ENCODE data around the gene FOXD3.
"Not testable (repeated sequence)": the region's sequence is repeated elsewhere in the genome, so short reads cannot be mapped to it uniquely, and the experiment has no call there.

Gene FOXD3

DNA sequence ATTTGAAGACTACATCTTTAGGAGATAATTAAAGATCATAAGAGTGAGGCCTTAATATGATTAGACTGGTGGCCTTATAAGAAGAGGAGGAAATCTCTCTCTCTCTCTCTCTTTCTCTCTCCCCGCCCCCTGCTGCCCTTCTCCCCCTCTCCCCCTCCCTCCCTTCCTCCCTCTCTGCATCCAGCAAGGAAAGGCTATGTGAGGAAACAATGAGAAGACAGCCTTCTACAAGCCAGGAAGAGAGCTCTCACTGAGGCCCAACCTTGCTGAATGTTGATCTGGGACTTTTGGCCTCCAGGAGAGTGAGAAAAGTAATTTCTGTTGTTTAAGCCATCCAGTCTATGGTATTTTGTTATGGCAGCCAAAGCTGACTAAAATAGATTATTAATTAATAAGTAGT, 21.6 kb downstream of the FOXD3 start:
- Histone ChIP-seq H2AK5ac (ENCODE audit: low read length) (no peak overlapping the region), H4K8ac (ENCODE audit: low read depth, low read length) (no peak overlapping the region), H3K4me3 (ENCODE audit: low read depth, low read length) (no peak overlapping the region), H3K79me1 (ENCODE audit: low read length) (no peaks in the 10 kb centered on the region), H3K18ac (ENCODE audit: low read length) (no peak overlapping the region), H2BK12ac (ENCODE audit: low read length) (no peak overlapping the region), H3K14ac (ENCODE audit: low read length) (no peak overlapping the region), H3K36me3 (ENCODE audit: control insufficient read depth in 1 of 2, insufficient read depth in 2 of 2, low read length in 2 of 2) (no peaks in the 10 kb centered on the region), H3K4me1 (ENCODE audit: control insufficient read depth in 1 of 2, insufficient read depth in 2 of 2, low read length in 2 of 2) (no peaks in the 10 kb centered on the region), H3K4ac (ENCODE audit: low read depth, low read length) (no peak overlapping the region), H3K4me2 (ENCODE audit: low read length) (no peak overlapping the region), H3K9me3 (ENCODE audit: insufficient read depth, low read depth, low read length) (no peaks in the 10 kb centered on the region), H2BK120ac (ENCODE audit: insufficient read depth, low read length, poor library complexity) (no peak overlapping the region), H4K91ac (ENCODE audit: low read depth, low read length) (no peak overlapping the region), H4K12ac (ENCODE audit: low read depth, low read length) (no peak overlapping the region), H2BK5ac (ENCODE audit: low read depth, low read length, poor library complexity) (no peak overlapping the region), H3K79me2 (ENCODE audit: control insufficient read depth, insufficient read depth, low read length, poor library complexity) (no peaks in the 10 kb centered on the region), H3K27me3 (ENCODE audit: insufficient read depth, low read length) (no peaks in the 10 kb centered on the region), H3K27ac (ENCODE audit: low read depth, low read length) (no peak overlapping the region), H3K23ac (ENCODE audit: low read length) (no peak overlapping the region), H3K9ac (ENCODE audit: low read length) (no peak overlapping the region), H2AFZ (ENCODE audit: insufficient read depth, low read length, poor library complexity) (no peak overlapping the region)
- WGBS (ENCODE audit: extremely low coverage, insufficient coverage, insufficient read length), result no CpG with 5 or more reads among the region's 1 CpG
- no peak for DNase-seq

DNA sequence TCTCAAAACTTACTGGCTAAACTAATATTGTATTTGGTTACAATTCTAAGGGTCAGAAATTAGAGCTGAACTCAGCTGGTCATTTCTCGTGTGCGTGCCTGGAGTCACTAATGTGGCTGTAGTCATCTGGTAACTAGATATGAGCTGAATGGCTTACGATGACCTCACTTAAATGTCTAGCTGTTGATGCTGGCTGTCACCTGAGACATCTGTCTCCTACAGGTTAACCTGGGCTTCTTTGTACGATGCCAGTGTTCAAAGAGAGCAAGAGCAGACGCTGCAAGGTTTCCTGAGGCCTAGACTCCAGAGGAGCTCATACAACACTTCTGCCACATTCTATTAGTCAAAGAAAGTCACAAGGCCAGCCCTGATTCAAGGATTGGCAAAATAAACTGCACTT, 28.0 kb downstream of the FOXD3 start:
- Histone ChIP-seq H3K14ac (ENCODE audit: low read length) (no peak overlapping the region), H3K18ac (ENCODE audit: low read length) (no peak overlapping the region), H3K4me1 (ENCODE audit: control insufficient read depth in 1 of 2, insufficient read depth in 2 of 2, low read length in 2 of 2) (no peaks in the 10 kb centered on the region), H3K4ac (ENCODE audit: low read depth, low read length) (no peak overlapping the region), H4K12ac (ENCODE audit: low read depth, low read length) (no peak overlapping the region), H3K79me2 (ENCODE audit: control insufficient read depth, insufficient read depth, low read length, poor library complexity) (no peaks in the 10 kb centered on the region), H3K9me3 (ENCODE audit: insufficient read depth, low read depth, low read length) (no peaks in the 10 kb centered on the region), H2AK5ac (ENCODE audit: low read length) (no peak overlapping the region), H2BK120ac (ENCODE audit: insufficient read depth, low read length, poor library complexity) (no peak overlapping the region), H3K27ac (ENCODE audit: low read depth, low read length) (no peak overlapping the region), H3K23ac (ENCODE audit: low read length) (no peak overlapping the region), H3K36me3 (ENCODE audit: control insufficient read depth in 1 of 2, insufficient read depth in 2 of 2, low read length in 2 of 2) (no peaks in the 10 kb centered on the region), H3K4me3 (ENCODE audit: low read depth, low read length) (no peak overlapping the region), H4K91ac (ENCODE audit: low read depth, low read length) (no peak overlapping the region), H4K8ac (ENCODE audit: low read depth, low read length) (no peak overlapping the region), H3K27me3 (ENCODE audit: insufficient read depth, low read length) (no peaks in the 10 kb centered on the region), H3K4me2 (ENCODE audit: low read length) (no peak overlapping the region), H3K79me1 (ENCODE audit: low read length) (no peaks in the 10 kb centered on the region), H2BK12ac (ENCODE audit: low read length) (no peak overlapping the region), H3K9ac (ENCODE audit: low read length) (no peak overlapping the region), H2BK5ac (ENCODE audit: low read depth, low read length, poor library complexity) (no peak overlapping the region), H2AFZ (ENCODE audit: insufficient read depth, low read length, poor library complexity) (no peak overlapping the region)
- no peak for DNase-seq
- no CpG with 5 or more reads among the region's 5 CpGs for WGBS (ENCODE audit: extremely low coverage, insufficient coverage, insufficient read length)

DNA sequence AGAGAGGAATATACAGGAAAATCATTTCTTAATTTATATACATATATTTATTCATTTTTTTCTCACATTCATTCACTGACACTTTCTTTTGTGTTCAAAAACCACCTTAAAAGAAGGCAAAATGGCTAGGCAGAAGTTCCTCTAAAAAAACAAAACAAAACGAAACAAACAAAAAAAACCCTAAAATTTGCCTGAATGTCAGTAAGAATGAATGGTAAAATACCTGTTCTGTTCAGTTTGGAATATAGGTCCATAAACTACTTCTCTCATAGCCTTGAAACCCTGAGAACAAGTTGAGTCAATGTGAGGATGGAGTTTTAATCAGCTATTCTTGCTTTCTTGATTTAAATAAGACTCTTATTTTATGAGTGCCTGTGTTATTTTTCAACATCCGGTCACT, 30.4 kb downstream of the FOXD3 start:
- no peak overlapping the region for H2BK12ac ChIP-seq (ENCODE audit: low read length)
- H3K4me1 ChIP-seq (ENCODE audit: control insufficient read depth in 1 of 2, insufficient read depth in 2 of 2, low read length in 2 of 2), result no peaks in the 10 kb centered on the region
- no CpG with 5 or more reads among the region's 2 CpGs for WGBS (ENCODE audit: extremely low coverage, insufficient coverage, insufficient read length)
- H3K79me1 ChIP-seq (ENCODE audit: low read length), result no peaks in the 10 kb centered on the region
- H3K36me3 ChIP-seq (ENCODE audit: control insufficient read depth in 1 of 2, insufficient read depth in 2 of 2, low read length in 2 of 2), result no peaks in the 10 kb centered on the region
- no peak overlapping the region for H3K23ac ChIP-seq (ENCODE audit: low read length)
- no peak overlapping the region for H3K4me3 ChIP-seq (ENCODE audit: low read depth, low read length)
- no peak overlapping the region for H3K4ac ChIP-seq (ENCODE audit: low read depth, low read length)
- H4K8ac ChIP-seq (ENCODE audit: low read depth, low read length), result no peak overlapping the region
- no peak overlapping the region for H3K9ac ChIP-seq (ENCODE audit: low read length)
- DNase-seq, result no peak
- H4K91ac ChIP-seq (ENCODE audit: low read depth, low read length), result no peak overlapping the region
- H4K12ac ChIP-seq (ENCODE audit: low read depth, low read length), result no peak overlapping the region
- no peak overlapping the region for H2AFZ ChIP-seq (ENCODE audit: insufficient read depth, low read length, poor library complexity)
- H3K9me3 ChIP-seq (ENCODE audit: insufficient read depth, low read depth, low read length), result no peaks in the 10 kb centered on the region
- H3K14ac ChIP-seq (ENCODE audit: low read length), result no peak overlapping the region
- no peak overlapping the region for H3K4me2 ChIP-seq (ENCODE audit: low read length)
- no peak overlapping the region for H2BK5ac ChIP-seq (ENCODE audit: low read depth, low read length, poor library complexity)
- H3K27me3 ChIP-seq (ENCODE audit: insufficient read depth, low read length), result no peaks in the 10 kb centered on the region
- no peak overlapping the region for H3K27ac ChIP-seq (ENCODE audit: low read depth, low read length)
- H3K18ac ChIP-seq (ENCODE audit: low read length), result no peak overlapping the region
- no peaks in the 10 kb centered on the region for H3K79me2 ChIP-seq (ENCODE audit: control insufficient read depth, insufficient read depth, low read length, poor library complexity)
- no peak overlapping the region for H2AK5ac ChIP-seq (ENCODE audit: low read length)
- no peak overlapping the region for H2BK120ac ChIP-seq (ENCODE audit: insufficient read depth, low read length, poor library complexity)

DNA sequence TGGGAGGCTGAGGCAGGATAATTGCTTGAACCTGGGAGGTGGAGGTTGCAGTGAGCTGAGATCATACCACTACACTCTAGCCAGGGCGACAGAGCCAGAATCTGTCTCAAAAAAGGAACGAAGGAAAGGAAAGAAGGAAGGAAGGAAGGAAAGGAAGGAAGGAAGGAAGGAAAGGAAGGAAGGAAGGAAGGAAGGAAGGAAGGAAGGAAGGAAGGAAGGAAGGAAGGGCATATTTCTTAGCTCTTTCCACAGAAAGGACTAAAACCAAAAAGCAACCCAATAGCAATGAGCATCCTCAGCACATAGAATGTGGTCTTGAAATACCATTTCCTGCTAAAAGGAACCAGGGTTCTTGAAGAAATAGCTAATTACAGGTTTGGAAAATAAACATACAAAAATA, 33.9 kb downstream of the FOXD3 start:
- not testable (repeated sequence) for H3K36me3 ChIP-seq (ENCODE audit: control insufficient read depth in 1 of 2, insufficient read depth in 2 of 2, low read length in 2 of 2); H4K91ac ChIP-seq (ENCODE audit: low read depth, low read length); H3K9me3 ChIP-seq (ENCODE audit: insufficient read depth, low read depth, low read length); H2BK120ac ChIP-seq (ENCODE audit: insufficient read depth, low read length, poor library complexity); H3K27me3 ChIP-seq (ENCODE audit: insufficient read depth, low read length); H3K79me2 ChIP-seq (ENCODE audit: control insufficient read depth, insufficient read depth, low read length, poor library complexity); H3K79me1 ChIP-seq (ENCODE audit: low read length); H2BK5ac ChIP-seq (ENCODE audit: low read depth, low read length, poor library complexity); H2AFZ ChIP-seq (ENCODE audit: insufficient read depth, low read length, poor library complexity); H3K14ac ChIP-seq (ENCODE audit: low read length); H3K27ac ChIP-seq (ENCODE audit: low read depth, low read length); H4K8ac ChIP-seq (ENCODE audit: low read depth, low read length); H3K4me2 ChIP-seq (ENCODE audit: low read length); H3K4me1 ChIP-seq (ENCODE audit: control insufficient read depth in 1 of 2, insufficient read depth in 2 of 2, low read length in 2 of 2); H3K23ac ChIP-seq (ENCODE audit: low read length); H3K18ac ChIP-seq (ENCODE audit: low read length); H2BK12ac ChIP-seq (ENCODE audit: low read length); DNase-seq; H2AK5ac ChIP-seq (ENCODE audit: low read length); H4K12ac ChIP-seq (ENCODE audit: low read depth, low read length); H3K4me3 ChIP-seq (ENCODE audit: low read depth, low read length); H3K4ac ChIP-seq (ENCODE audit: low read depth, low read length); H3K9ac ChIP-seq (ENCODE audit: low read length)
- no CpG with 5 or more reads among the region's 2 CpGs for WGBS (ENCODE audit: extremely low coverage, insufficient coverage, insufficient read length)

Measured in trophoblast cell (in vitro differentiated cells and primary cell).